Astrocyte (in vitro differentiated cells and primary cell): Measurements from ENCODE around the gene CD40.
"Not testable (repeated sequence)": the region's sequence is repeated elsewhere in the genome, so short reads cannot be mapped to it uniquely, and the experiment has no call there.

ENCODE experiments used
- EZH2 ChIP-seq: IDR thresholded peaks from 2 replicates; pipeline ENCODE4 v1.6.1; 2012; ENCODE audit warnings: mild to moderate bottlenecking, low read length, inconsistent platforms; ENCODE audit not compliant: insufficient read depth
- TF ChIP-seq, protein P1 (sequence below): IDR thresholded peaks from 2 replicates; pipeline ENCODE4 v1.5.1; 2011; ENCODE audit warnings: low read depth, mild to moderate bottlenecking, inconsistent platforms, low read length, moderate library complexity; ENCODE audit not compliant: insufficient read depth

DNA sequence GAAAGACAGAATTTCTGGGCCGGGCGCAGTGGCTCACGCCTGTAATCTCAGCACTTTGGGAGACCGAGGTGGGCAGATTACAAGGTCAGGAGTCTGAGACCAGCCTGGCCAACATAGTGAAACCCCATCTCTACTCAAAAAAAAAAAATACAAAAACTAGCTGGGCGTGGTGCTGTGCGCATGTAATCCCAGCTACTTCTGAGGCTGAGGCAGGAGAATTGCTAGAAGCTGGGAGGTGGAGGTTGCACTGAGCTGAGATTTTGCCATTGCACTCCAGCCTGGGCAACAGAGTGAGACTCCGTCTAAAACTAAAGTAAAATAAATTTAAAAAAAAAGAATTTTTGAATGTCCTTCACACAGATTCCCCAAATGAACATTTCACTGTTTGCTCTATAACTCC, 17.7 kb upstream of the CD40 start:
- not testable (repeated sequence) for TF ChIP-seq EZH2
- TF ChIP-seq, protein P1, sequence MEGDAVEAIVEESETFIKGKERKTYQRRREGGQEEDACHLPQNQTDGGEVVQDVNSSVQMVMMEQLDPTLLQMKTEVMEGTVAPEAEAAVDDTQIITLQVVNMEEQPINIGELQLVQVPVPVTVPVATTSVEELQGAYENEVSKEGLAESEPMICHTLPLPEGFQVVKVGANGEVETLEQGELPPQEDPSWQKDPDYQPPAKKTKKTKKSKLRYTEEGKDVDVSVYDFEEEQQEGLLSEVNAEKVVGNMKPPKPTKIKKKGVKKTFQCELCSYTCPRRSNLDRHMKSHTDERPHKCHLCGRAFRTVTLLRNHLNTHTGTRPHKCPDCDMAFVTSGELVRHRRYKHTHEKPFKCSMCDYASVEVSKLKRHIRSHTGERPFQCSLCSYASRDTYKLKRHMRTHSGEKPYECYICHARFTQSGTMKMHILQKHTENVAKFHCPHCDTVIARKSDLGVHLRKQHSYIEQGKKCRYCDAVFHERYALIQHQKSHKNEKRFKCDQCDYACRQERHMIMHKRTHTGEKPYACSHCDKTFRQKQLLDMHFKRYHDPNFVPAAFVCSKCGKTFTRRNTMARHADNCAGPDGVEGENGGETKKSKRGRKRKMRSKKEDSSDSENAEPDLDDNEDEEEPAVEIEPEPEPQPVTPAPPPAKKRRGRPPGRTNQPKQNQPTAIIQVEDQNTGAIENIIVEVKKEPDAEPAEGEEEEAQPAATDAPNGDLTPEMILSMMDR: not testable (repeated sequence)
